Mucosa of stomach (tissue), 1 donor: ENCODE measurements around the gene CHPT1.

ENCODE experiments used
- H3K27me3 ChIP-seq: one replicate; pipeline ENCODE4 v1.7.0; 2013; ENCODE audit warnings: mild to moderate bottlenecking, low read length; ENCODE audit not compliant: control insufficient read depth, insufficient read depth
- H3K36me3 ChIP-seq: one replicate; pipeline ENCODE4 v1.7.0; 2013; ENCODE audit warnings: low read length; ENCODE audit not compliant: control insufficient read depth, insufficient read depth
- H3K4me1 ChIP-seq: one replicate; pipeline ENCODE4 v1.7.0; 2013; ENCODE audit warnings: mild to moderate bottlenecking, low read length; ENCODE audit not compliant: control insufficient read depth, insufficient read depth
- H3K4me3 ChIP-seq: one replicate; pipeline ENCODE4 v1.7.0; 2013; ENCODE audit warnings: low read length
- H3K9ac ChIP-seq: one replicate; pipeline ENCODE4 v1.7.0; 2013; ENCODE audit warnings: mild to moderate bottlenecking, low read length, moderate library complexity
- H3K9me3 ChIP-seq: one replicate; pipeline ENCODE4 v1.7.0; 2013; ENCODE audit warnings: mild to moderate bottlenecking, low read length, moderate library complexity; ENCODE audit not compliant: control insufficient read depth
- donor health status: Pancreatic carcinoma.

CHPT1 gene

GRCh38 chr12:101707131-101707782 is 9.8 kb downstream of the CHPT1 start:
- Histone ChIP-seq H3K9ac (no peak overlapping the region), H3K27me3 (no peaks in the 10 kb centered on the region), H3K4me1 (peaks cover 27% of the 10 kb centered on the region), H3K36me3 (no peaks in the 10 kb centered on the region), H3K9me3 (no peaks in the 10 kb centered on the region), H3K4me3 (no peak overlapping the region)

- H3K4me3 ChIP-seq: no peak overlapping the region
Observed at GRCh38 chr12:101710288-101710687, 12.8 kb downstream of the CHPT1 start.

GRCh38 chr12:101713059-101713682 is 15.7 kb downstream of the CHPT1 start:
- Histone ChIP-seq H3K27me3 (no peaks in the 10 kb centered on the region), H3K9ac (no peak overlapping the region), H3K36me3 (no peaks in the 10 kb centered on the region), H3K9me3 (no peaks in the 10 kb centered on the region), H3K4me3 (no peak overlapping the region), H3K4me1 (peaks cover 18% of the 10 kb centered on the region)

More at GRCh38 chr12:101710288-101710687, 12.8 kb downstream of the CHPT1 start:
- Histone ChIP-seq H3K9ac (peak overlapping the region; percentile 11), H3K36me3 (no peaks in the 10 kb centered on the region), H3K4me1 (peaks cover 31% of the 10 kb centered on the region), H3K9me3 (no peaks in the 10 kb centered on the region), H3K27me3 (no peaks in the 10 kb centered on the region)

GRCh38 chr12:101713930-101714329 is 16.5 kb downstream of the CHPT1 start:
- H3K9ac ChIP-seq: no peak overlapping the region
- no peaks in the 10 kb centered on the region for H3K36me3 ChIP-seq
- H3K4me1 ChIP-seq: peaks cover 18% of the 10 kb centered on the region
- H3K27me3 ChIP-seq: no peaks in the 10 kb centered on the region
- H3K9me3 ChIP-seq: no peaks in the 10 kb centered on the region
- no peak overlapping the region for H3K4me3 ChIP-seq

- Histone ChIP-seq H3K4me3 (no peak overlapping the region), H3K36me3 (no peaks in the 10 kb centered on the region), H3K4me1 (peaks cover 18% of the 10 kb centered on the region), H3K9ac (no peak overlapping the region), H3K27me3 (no peaks in the 10 kb centered on the region), H3K9me3 (no peaks in the 10 kb centered on the region)
Observed at GRCh38 chr12:101714877-101715444, 17.5 kb downstream of the CHPT1 start.

- no peaks in the 10 kb centered on the region for H3K36me3 ChIP-seq
- no peak overlapping the region for H3K4me3 ChIP-seq
- no peaks in the 10 kb centered on the region for H3K9me3 ChIP-seq
- H3K4me1 ChIP-seq: no peaks in the 10 kb centered on the region
- no peaks in the 10 kb centered on the region for H3K27me3 ChIP-seq
- H3K9ac ChIP-seq: no peak overlapping the region
Observed at GRCh38 chr12:101719566-101719965, 22.1 kb downstream of the CHPT1 start.

GRCh38 chr12:101720118-101720517 is 22.7 kb downstream of the CHPT1 start:
- H3K36me3 ChIP-seq: no peaks in the 10 kb centered on the region
- H3K27me3 ChIP-seq: no peaks in the 10 kb centered on the region
- no peak overlapping the region for H3K4me3 ChIP-seq
- H3K9ac ChIP-seq: no peak overlapping the region
- H3K4me1 ChIP-seq: no peaks in the 10 kb centered on the region
- no peaks in the 10 kb centered on the region for H3K9me3 ChIP-seq

- H3K9ac ChIP-seq: no peak overlapping the region
- no peaks in the 10 kb centered on the region for H3K27me3 ChIP-seq
- no peaks in the 10 kb centered on the region for H3K36me3 ChIP-seq
- H3K9me3 ChIP-seq: no peaks in the 10 kb centered on the region
- no peak overlapping the region for H3K4me3 ChIP-seq
- no peaks in the 10 kb centered on the region for H3K4me1 ChIP-seq
Observed at GRCh38 chr12:101722392-101722791, 25.0 kb downstream of the CHPT1 start.

- H3K9ac ChIP-seq: no peak overlapping the region
- H3K36me3 ChIP-seq: no peaks in the 10 kb centered on the region
- H3K4me1 ChIP-seq: no peaks in the 10 kb centered on the region
- no peaks in the 10 kb centered on the region for H3K9me3 ChIP-seq
- no peak overlapping the region for H3K4me3 ChIP-seq
- H3K27me3 ChIP-seq: no peaks in the 10 kb centered on the region
Observed at GRCh38 chr12:101727098-101727497, 29.7 kb downstream of the CHPT1 start.

GRCh38 chr12:101729842-101730241 is 32.4 kb downstream of the CHPT1 start:
- Histone ChIP-seq H3K4me3 (no peak overlapping the region), H3K36me3 (no peaks in the 10 kb centered on the region), H3K27me3 (no peaks in the 10 kb centered on the region), H3K4me1 (no peaks in the 10 kb centered on the region), H3K9me3 (no peaks in the 10 kb centered on the region), H3K9ac (no peak overlapping the region)

- H3K4me1 ChIP-seq: no peaks in the 10 kb centered on the region
- no peak overlapping the region for H3K4me3 ChIP-seq
- H3K9ac ChIP-seq: no peak overlapping the region
- H3K27me3 ChIP-seq: no peaks in the 10 kb centered on the region
- H3K36me3 ChIP-seq: no peaks in the 10 kb centered on the region
- no peaks in the 10 kb centered on the region for H3K9me3 ChIP-seq
Observed at GRCh38 chr12:101732318-101732717, 34.9 kb downstream of the CHPT1 start.

- no peaks in the 10 kb centered on the region for H3K4me1 ChIP-seq
- no peaks in the 10 kb centered on the region for H3K36me3 ChIP-seq
- H3K4me3 ChIP-seq: no peak overlapping the region
- H3K27me3 ChIP-seq: no peaks in the 10 kb centered on the region
- H3K9ac ChIP-seq: no peak overlapping the region
- no peaks in the 10 kb centered on the region for H3K9me3 ChIP-seq
Observed at GRCh38 chr12:101733166-101733565, 35.7 kb downstream of the CHPT1 start.
